Airway epithelial cell (primary cell): Measurements from ENCODE around the gene PATL2. TPM values are rescaled to one million over a fixed set of nuclear protein-coding genes. Genes with fewer than 3 reads are reported as not detected.

Experiments used
- total RNA-seq: library from RNA; depleted of rRNA; stranded (reverse); fragments of >200 nt; gene quantifications from 2 replicates; pipeline ENCODE4 v1.2.3, GENCODE V29; 2015

The PATL2 gene
- total RNA-seq = not detected in 2 replicates

DNA sequence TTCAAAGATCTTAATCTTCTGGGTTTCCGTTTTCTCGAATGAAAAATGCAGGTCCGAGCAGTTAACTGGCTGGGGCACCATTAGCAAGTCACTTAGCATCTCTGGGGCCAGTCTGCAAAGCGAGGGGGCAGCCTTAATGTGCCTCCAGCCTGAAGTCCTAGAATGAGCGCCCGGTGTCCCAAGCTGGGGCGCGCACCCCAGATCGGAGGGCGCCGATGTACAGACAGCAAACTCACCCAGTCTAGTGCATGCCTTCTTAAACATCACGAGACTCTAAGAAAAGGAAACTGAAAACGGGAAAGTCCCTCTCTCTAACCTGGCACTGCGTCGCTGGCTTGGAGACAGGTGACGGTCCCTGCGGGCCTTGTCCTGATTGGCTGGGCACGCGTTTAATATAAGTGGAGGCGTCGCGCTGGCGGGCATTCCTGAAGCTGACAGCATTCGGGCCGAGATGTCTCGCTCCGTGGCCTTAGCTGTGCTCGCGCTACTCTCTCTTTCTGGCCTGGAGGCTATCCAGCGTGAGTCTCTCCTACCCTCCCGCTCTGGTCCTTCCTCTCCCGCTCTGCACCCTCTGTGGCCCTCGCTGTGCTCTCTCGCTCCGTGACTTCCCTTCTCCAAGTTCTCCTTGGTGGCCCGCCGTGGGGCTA is at the start of gene PATL2, which contains the start of gene B2M:
Gene PATL2, minus strand, starts transcription at position 228 of the 647 bp plus-strand sequence. CDS start 34,833 bp downstream, outside the sequence.
Gene B2M, plus strand, starts transcription at position 422 of the 647 bp plus-strand sequence. Its CDS starts 30 bp downstream, at position 452.

DNA sequence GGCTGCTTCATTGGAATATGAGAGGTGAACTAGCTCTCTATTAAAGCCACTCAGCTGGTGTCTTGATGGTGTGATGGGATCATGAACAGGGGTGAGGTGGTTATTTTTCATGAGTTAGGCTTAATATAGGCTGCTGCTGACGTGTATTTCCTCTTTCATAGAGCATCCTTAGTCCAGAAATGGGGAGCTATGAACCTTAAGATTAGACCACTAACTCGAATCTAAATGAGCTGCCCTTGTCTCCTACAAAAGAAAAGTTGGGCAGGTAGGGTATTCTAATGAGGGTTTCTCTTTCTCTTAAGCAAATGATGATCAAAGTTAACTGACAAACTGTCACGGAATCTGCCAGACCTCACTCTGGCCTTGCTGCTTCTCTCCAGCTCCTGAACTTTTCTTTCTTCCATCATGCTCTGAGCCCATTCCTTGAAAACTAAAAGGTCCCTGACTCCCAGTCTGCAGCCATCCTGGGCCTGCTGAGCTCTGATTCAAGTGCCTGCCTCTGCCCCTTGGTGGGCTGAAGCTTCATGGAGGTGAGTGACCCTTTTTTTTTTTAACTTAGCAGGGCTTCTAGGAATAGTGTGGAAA is 25.1 kb upstream of the PATL2 start, which contains the start of gene TRIM69:
Gene TRIM69, plus strand, starts transcription at position 348 of the 585 bp plus-strand sequence. Its CDS starts 177 bp downstream, at position 525.

DNA sequence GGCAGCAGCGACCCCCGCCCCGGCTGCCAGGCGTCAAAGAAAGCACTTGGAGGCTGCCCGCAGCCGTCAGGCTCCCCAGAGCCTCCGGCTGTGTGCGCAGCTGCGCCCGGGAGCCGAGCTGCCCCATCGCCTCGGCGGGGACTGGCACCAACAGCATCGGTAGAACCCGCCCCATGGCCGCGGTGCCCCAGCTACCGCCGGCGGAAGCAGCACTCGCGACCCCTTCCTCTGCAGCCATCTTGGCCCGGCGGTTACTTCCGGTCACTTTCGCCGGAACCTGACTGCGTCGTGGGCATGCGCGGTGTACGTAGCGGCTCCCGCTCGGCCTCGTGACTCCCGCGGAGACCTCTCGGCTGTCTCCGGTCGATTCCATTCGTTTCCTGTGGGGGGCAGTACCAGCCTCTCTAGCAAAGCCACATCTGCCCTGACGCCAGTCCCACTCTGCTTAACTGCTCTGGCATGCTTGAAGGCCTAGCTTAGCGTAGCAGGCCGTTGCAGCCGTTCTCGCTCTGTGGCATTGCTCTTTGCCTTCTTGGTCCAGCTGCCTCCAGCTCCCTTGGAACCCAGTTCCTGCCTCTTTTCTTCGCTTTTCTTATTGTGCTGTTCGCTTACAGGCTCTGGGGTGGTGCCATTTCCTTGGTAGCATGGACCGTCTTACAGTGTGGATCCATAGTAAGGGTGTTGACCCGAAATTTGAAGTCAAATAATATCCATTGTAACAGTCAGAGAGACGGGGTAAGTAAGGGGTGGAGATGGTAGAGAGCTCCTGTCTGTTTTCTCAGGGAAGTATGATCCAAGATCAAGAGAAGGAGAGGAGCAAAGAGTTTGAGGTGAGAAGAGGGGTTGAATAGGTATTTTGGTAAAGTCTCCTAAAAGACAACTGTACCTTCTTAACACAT is 47.5 kb downstream of the PATL2 start, which contains the start of gene SPG11:
Gene SPG11, minus strand, starts transcription at position 253 of the 899 bp plus-strand sequence. Its CDS starts 15 bp downstream, at position 238.

Other genes with a start within 250 kb of the PATL2 start
- 29.2 and 49.1 TPM in 2 replicates for gene EIF3J, start 174.2 kb downstream of the PATL2 start, total RNA-seq
- 26.5 and 48.8 TPM in 2 replicates for gene SPG11, start 47.7 kb downstream of the PATL2 start, total RNA-seq
- gene B2M, start 194 bp upstream of the PATL2 start, total RNA-seq = 482 and 517 TPM in 2 replicates
- gene TRIM69, start 25.2 kb upstream of the PATL2 start, total RNA-seq = 3.3 and 4.8 TPM in 2 replicates
- not detected in 2 replicates for gene TERB2, start 245.4 kb upstream of the PATL2 start, total RNA-seq